A673 (cell line): ENCODE data around the gene NUP210L.

ENCODE experiments used
- EZH2 ChIP-seq: fragments of 200-600 bp; sonication (generic); IDR thresholded peaks from 2 replicates; pipeline ENCODE4 v1.6.1; 2017; ENCODE audit warnings: borderline replicate concordance, low read depth, mild to moderate bottlenecking, mixed read lengths, antibody characterized with exemption, low read length; ENCODE audit not compliant: poor library complexity, severe bottlenecking
- TF ChIP-seq, protein P1 (sequence below): fragments of 300-800, 200-600 bp; sonication (generic); conservative IDR thresholded peaks from 2 replicates; pipeline ENCODE4 v1.5.1; 2017; ENCODE audit warnings: low read depth, mild to moderate bottlenecking, antibody characterized with exemption, low read length, moderate library complexity, mixed read lengths

DNA sequence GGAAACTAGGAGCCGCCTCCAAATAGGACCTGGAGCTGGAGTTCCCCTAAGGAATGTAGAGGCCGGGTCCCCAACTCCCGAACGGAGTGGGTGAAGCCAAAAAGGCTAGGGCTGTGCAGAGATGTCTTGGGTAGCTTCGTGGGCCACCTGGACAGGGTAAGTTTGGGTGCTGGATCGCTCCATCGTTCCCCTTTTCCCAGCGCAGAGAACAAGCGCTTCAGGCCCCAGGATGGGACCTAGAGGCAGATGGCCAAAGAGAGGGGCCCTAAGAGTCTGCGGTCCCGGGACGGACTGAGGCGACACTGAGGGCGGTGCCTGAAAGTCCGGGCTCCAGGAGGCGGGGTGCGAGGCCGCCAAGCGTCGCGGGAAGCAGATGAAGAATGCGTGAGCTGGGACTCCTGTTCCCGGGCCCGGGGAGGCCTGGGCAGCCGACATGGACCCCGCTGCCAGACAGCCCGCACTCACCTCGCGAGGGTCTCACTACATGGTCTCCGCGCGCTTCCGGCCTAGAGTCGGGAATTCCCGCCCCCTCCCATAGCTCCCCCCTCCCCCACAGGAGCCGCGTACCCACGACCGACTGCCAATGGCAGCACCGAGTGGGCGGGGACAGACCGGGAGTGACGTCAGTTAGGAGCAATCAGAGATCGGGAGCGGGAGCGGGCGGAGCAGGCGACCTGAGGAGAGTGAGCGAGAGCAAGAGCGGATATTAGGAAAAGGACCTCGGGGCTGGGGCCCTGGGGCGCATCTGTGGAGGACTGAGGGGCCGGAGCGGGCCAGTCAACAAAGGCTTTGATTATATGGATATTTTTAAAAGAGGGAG, 191.6 kb downstream of the NUP210L start, which contains the start of gene SLC39A1:
- no peak for TF ChIP-seq EZH2
- TF ChIP-seq, protein P1, sequence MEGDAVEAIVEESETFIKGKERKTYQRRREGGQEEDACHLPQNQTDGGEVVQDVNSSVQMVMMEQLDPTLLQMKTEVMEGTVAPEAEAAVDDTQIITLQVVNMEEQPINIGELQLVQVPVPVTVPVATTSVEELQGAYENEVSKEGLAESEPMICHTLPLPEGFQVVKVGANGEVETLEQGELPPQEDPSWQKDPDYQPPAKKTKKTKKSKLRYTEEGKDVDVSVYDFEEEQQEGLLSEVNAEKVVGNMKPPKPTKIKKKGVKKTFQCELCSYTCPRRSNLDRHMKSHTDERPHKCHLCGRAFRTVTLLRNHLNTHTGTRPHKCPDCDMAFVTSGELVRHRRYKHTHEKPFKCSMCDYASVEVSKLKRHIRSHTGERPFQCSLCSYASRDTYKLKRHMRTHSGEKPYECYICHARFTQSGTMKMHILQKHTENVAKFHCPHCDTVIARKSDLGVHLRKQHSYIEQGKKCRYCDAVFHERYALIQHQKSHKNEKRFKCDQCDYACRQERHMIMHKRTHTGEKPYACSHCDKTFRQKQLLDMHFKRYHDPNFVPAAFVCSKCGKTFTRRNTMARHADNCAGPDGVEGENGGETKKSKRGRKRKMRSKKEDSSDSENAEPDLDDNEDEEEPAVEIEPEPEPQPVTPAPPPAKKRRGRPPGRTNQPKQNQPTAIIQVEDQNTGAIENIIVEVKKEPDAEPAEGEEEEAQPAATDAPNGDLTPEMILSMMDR = no peak
